Activated T-cell treated with anti-CD3 and anti-CD28 coated beads, Interleukin-2, amount 50 U/mL, for 24 hours (primary cell): ENCODE data around the gene MAB21L3.

ENCODE experiments used
- DNase-seq: peaks from one replicate; pipeline ENCODE4 v3.0.0-alpha.2; 2020
- H3K27ac Mint-ChIP-seq: 2 replicates; pipeline ENCODE4 v1.8.0; 2020; ENCODE audit warnings: mild to moderate bottlenecking, mixed read lengths
- H3K27me3 Mint-ChIP-seq: 2 replicates; pipeline ENCODE4 v1.8.0; 2020; ENCODE audit warnings: mixed read lengths
- H3K36me3 Mint-ChIP-seq: 2 replicates; pipeline ENCODE4 v1.8.0; 2020; ENCODE audit warnings: low read depth, mixed read lengths
- H3K4me1 Mint-ChIP-seq: 2 replicates; pipeline ENCODE4 v1.8.0; 2020; ENCODE audit warnings: low read depth, mixed read lengths
- H3K4me3 Mint-ChIP-seq: 2 replicates; pipeline ENCODE4 v1.8.0; 2020; ENCODE audit warnings: mild to moderate bottlenecking, moderate library complexity, mixed read lengths
- H3K9me3 Mint-ChIP-seq: 2 replicates; pipeline ENCODE4 v1.8.0; 2020; ENCODE audit warnings: mixed read lengths

Gene MAB21L3

DNA sequence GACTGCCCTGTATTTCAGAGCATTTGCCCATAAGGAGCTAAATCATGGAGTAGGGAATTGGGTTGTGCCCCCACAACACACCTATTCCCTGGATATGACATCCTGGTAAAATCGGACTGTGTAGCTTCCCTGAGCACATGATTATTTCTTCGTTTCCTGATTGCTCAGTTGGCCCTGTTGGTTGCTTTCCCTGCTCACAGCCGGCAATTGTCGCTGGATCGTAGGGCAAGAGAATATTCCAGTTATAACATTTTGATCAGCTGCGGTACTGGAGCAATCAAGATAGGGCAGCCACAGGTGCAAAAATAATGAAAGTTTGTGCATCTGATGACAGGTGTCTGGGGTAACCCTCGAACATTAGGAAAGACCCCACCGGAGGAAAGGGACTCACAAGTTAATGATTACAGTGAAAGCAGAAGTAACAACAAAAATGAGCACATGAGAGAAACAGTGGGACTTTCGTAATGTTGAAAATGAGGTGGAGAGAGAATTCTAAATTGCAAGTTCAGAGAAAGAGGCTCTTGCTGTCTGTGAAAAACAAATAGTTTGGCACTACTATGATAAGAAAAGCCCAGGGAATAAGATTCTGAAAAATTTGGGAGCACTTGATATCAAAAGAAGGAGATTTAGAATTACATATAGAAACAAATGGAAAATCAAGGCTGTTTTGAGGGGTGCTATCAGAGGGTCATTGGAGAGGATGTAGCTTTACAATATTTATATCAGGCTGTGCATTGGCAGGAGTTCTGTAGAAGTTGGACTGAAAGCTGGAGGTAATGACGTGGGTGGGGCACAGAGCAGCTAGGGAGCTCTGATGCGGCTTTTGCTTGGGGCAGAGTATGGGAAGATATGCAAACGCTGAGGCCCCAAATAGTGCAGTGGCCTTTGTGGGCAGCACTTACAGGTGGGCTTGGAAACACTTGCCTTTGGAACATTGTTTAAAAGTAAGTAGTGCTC is at the start of gene MAB21L3:
Gene MAB21L3 (plus strand): TSS at position 833 of the 957 bp plus-strand sequence. CDS start 1,217 bp downstream, outside the sequence.
- Mint-ChIP-seq H3K9me3 (no peaks in the 10 kb centered on the region), H3K36me3 (no peaks in the 10 kb centered on the region), H3K4me3 (no peak within 1 kb of the TSS), H3K27ac (no peak within 1 kb of the TSS), H3K27me3 (peaks cover 10% of the 10 kb centered on the region), H3K4me1 (no peaks in the 10 kb centered on the region)
- DNase-seq, result no peak

DNA sequence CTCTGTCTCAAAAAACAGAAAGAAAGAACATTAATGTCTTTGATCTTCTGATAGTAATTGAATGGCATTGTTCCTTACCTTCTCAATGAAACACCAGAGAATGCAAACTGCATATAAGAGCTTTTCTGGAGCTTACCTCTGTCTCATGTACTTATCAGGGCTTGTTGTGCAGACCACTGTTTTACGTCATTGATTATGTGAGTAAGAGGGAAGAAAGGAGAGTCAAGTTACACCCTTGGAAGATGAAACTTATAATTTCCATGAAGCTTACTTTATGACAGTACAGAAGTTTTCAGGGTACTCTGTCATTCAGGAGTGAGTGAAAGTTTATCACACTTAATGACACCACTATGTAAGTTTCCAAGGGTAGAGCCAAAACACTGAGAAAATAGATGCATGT is 49.0 kb upstream of the MAB21L3 start:
- H3K27me3 Mint-ChIP-seq, result peaks cover 14% of the 10 kb centered on the region
- H3K4me3 Mint-ChIP-seq, result no peak overlapping the region
- H3K27ac Mint-ChIP-seq, result no peak overlapping the region
- peaks cover 14% of the 10 kb centered on the region for H3K9me3 Mint-ChIP-seq
- no peak for DNase-seq
- H3K4me1 Mint-ChIP-seq, result no peaks in the 10 kb centered on the region
- H3K36me3 Mint-ChIP-seq, result no peaks in the 10 kb centered on the region

DNA sequence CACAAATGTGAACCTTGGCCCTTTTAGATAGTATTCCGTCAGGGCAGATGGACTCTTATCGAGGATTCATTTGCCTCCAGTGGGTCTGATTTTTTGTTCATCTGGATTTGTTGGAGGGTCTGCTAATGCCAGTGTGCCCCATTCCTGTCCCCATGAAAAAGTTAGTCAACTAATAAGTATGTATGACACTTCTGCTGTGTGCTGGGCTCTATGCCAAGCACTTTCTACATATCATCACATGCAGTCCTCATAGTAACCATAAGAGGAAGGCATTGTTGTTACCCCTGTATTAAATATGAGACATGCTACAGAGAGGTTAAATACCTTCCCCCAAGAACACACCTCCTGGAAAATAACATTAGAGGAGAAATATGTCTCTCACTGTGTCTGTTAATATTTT is 46.6 kb upstream of the MAB21L3 start:
- Mint-ChIP-seq H3K27me3 (peaks cover 17% of the 10 kb centered on the region), H3K9me3 (peaks cover under 1% of the 10 kb centered on the region), H3K4me1 (no peaks in the 10 kb centered on the region), H3K27ac (no peak overlapping the region), H3K4me3 (no peak overlapping the region), H3K36me3 (no peaks in the 10 kb centered on the region)
- no peak for DNase-seq

DNA sequence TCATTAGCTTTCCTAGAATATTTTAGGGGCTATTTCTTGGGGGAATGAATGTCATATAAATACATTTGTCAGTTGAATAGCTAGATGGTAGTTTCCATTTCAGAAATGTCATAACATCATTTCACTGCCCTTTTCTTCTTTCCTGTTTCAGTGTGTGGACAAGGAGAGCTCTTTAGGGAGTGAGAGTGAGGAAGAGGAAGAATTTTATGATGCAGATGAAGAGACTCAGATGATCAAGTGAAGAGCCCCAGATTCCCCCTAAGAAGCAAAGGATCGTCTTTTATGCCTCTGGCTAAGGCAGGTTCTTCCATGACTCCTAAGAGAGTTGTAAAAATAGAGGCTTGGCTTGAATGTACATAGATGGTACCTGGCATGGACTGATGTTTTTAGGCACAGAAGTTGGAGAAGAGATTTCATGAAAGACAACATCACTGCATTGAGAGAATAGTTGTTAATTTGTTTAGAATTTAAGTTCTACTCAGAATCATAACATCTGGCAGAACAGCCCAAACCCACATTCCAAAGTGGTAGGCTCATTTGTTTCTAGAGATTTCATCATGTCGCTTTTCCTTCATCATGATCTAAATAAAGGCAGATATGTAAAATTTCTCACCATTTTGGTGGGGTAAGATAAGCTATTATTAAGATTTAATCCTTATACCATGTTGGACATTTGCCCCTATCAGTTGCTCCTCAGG is 44.2 kb upstream of the MAB21L3 start:
- no peaks in the 10 kb centered on the region for H3K4me1 Mint-ChIP-seq
- H3K27me3 Mint-ChIP-seq, result peaks cover 18% of the 10 kb centered on the region
- H3K27ac Mint-ChIP-seq, result no peak overlapping the region
- no peak for DNase-seq
- H3K4me3 Mint-ChIP-seq, result no peak overlapping the region
- H3K9me3 Mint-ChIP-seq, result no peaks in the 10 kb centered on the region
- H3K36me3 Mint-ChIP-seq, result no peaks in the 10 kb centered on the region

DNA sequence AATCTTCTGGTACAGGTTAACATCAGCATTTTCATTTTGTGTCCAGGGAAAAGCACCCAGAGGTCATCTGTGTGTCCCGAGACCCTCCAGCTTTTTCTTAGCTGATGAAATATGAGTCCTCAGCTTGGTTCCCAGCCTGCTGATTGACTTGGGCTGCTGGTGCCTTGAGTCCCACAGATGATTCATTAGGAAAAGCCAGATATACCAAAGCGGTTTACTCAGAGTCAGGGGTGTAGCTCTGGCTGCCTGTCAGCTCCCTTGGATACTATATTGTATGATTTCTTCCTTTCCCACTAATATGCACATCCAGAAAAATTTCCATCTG is 43.7 kb upstream of the MAB21L3 start:
- no peaks in the 10 kb centered on the region for H3K36me3 Mint-ChIP-seq
- peaks cover 18% of the 10 kb centered on the region for H3K27me3 Mint-ChIP-seq
- no peak overlapping the region for H3K27ac Mint-ChIP-seq
- no peak overlapping the region for H3K4me3 Mint-ChIP-seq
- H3K9me3 Mint-ChIP-seq, result no peaks in the 10 kb centered on the region
- no peaks in the 10 kb centered on the region for H3K4me1 Mint-ChIP-seq
- DNase-seq, result no peak

DNA sequence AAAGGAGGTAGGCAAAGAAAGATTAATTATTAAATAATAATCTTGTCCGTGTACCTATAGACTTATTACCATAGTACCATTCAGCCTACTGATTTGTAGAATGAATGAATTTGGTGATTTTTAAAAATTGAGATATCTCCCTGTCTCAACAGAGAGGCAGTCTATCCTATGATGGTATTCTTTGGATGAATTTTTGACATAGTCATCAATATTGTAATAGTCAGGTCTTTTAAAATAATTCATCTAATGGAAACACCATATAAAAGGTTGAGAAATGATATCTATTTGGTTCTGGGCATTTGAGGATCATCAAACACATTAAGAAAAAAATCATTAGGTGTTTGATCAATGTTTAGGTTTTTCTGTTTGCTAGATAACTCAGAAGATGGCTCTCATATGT is 35.6 kb upstream of the MAB21L3 start:
- Mint-ChIP-seq H3K4me1 (no peaks in the 10 kb centered on the region), H3K9me3 (no peaks in the 10 kb centered on the region), H3K4me3 (no peak overlapping the region), H3K27ac (no peak overlapping the region), H3K36me3 (no peaks in the 10 kb centered on the region), H3K27me3 (peaks cover 2% of the 10 kb centered on the region)
- DNase-seq, result no peak

DNA sequence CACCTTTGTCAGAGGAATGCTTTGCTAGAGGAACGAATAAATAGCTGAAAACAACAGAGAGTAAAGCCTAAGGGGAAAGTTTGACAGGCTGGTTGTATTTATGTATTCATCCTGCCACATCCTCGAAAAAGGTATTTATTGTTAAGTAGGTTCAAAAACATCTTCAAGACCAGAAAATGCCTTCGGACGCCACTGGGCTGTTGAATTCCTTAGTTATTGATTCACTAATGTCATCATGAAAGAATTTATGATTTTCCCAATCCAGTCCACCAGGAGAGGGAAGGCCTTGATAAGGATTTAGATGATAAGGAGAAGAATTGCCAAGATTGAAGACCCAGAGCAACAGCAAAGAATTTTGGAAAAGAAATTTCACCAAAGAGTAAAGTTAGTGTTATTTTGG is 35.2 kb upstream of the MAB21L3 start:
- no peak for DNase-seq
- no peak overlapping the region for H3K4me3 Mint-ChIP-seq

DNA sequence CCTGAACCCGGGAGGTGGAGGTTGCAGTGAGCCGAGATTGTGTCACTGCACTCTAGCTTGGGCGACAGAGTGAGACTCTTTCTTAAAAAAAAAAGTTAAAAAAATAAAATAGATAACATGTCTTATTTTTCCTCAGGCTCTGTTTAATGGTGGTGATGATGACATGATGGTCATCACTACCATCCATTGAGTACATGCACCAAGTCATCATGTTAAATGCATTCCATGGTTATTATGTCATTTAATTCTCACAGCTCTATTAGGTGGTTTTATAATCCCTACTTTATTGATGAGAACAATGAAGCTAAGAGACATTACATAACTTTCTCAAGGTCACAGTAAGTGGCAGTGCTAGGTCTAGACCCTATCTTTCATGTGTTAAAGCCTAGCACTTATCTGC is 34.4 kb upstream of the MAB21L3 start:
- Mint-ChIP-seq H3K27ac (no peak overlapping the region), H3K4me1 (no peaks in the 10 kb centered on the region), H3K4me3 (no peak overlapping the region), H3K9me3 (no peaks in the 10 kb centered on the region), H3K27me3 (peaks cover under 1% of the 10 kb centered on the region), H3K36me3 (no peaks in the 10 kb centered on the region)
- no peak for DNase-seq

More for the DNA sequence above, 35.2 kb upstream of the MAB21L3 start:
- no peak overlapping the region for H3K27ac Mint-ChIP-seq
- H3K4me1 Mint-ChIP-seq, result no peaks in the 10 kb centered on the region
- H3K36me3 Mint-ChIP-seq, result no peaks in the 10 kb centered on the region
- H3K27me3 Mint-ChIP-seq, result peaks cover 2% of the 10 kb centered on the region
- no peaks in the 10 kb centered on the region for H3K9me3 Mint-ChIP-seq

DNA sequence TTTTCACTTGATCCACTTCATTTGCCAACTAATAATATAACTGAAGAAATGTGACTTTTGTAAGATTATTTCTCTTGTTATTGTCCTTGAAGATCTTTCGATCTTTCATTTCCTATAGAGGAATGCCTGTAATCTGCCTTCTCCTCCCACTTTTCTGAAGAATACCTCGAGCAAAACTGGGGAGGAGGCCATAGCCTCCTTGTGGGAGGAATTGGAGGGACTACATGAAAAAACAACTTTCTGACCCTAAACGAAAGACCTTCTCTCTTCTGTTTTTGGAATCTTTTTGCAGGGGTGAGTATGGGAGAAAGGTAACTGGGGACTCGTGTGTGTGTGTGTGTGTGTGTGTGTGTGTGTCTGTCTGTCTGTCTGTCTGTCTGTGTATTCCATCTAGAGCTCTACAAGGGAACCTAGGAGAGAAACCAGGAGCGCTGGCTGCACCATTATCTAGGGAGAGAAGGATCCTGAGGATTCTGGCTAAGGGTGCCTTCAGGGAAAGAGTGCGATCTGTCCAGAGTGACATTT is 32.4 kb upstream of the MAB21L3 start:
- Mint-ChIP-seq H3K4me1 (no peaks in the 10 kb centered on the region), H3K27me3 (no peaks in the 10 kb centered on the region), H3K36me3 (no peaks in the 10 kb centered on the region), H3K4me3 (no peak overlapping the region), H3K9me3 (no peaks in the 10 kb centered on the region), H3K27ac (no peak overlapping the region)
- DNase-seq, result no peak

DNA sequence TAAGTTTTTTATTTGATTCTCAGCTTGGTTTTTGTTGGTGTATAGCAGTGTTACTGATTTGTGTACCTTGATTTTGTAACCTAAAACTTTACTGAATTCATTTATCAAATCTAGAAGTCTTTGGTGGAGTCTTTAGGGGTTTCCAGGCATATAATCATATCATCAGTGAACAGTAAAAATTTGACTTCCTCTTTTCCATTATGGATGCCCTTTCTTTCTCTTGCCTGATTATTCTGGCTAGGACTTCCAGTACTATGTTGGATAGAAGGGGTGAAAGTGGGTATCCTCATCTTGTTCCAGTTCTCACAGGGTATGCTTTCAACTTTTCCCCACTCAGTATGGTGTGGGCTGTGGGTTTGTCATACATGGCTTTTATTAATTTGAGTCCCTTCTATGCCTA is 23.6 kb upstream of the MAB21L3 start:
- no peak for DNase-seq
- Mint-ChIP-seq H3K9me3 (peaks cover 32% of the 10 kb centered on the region), H3K4me3 (no peak overlapping the region), H3K36me3 (peaks cover 4% of the 10 kb centered on the region), H3K27me3 (peaks cover 31% of the 10 kb centered on the region), H3K4me1 (no peaks in the 10 kb centered on the region), H3K27ac (no peak overlapping the region)

DNA sequence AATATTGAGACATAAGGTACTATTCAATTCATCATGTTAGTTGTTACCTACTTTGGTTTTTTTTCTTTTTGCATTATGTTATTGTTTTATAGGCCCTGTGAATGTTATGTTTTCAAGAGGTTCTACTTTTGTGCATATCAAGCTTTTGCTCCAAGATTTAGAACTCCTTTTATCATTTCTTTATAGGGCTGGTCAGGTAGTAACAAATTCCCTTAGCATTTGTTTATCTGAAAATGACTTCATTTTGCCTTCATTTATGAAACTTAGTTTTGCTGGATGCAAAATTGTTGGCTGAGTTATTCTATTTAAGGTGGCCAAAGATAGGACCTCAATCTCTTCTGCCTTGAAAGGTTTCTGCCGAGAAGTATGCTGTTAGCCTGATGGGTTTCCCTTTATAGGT is 21.3 kb upstream of the MAB21L3 start:
- no peak overlapping the region for H3K4me3 Mint-ChIP-seq
- H3K9me3 Mint-ChIP-seq, result peaks cover 32% of the 10 kb centered on the region
- H3K36me3 Mint-ChIP-seq, result peaks cover 4% of the 10 kb centered on the region
- H3K27ac Mint-ChIP-seq, result no peak overlapping the region
- no peak for DNase-seq
- H3K27me3 Mint-ChIP-seq, result peaks cover 31% of the 10 kb centered on the region
- H3K4me1 Mint-ChIP-seq, result no peaks in the 10 kb centered on the region

DNA sequence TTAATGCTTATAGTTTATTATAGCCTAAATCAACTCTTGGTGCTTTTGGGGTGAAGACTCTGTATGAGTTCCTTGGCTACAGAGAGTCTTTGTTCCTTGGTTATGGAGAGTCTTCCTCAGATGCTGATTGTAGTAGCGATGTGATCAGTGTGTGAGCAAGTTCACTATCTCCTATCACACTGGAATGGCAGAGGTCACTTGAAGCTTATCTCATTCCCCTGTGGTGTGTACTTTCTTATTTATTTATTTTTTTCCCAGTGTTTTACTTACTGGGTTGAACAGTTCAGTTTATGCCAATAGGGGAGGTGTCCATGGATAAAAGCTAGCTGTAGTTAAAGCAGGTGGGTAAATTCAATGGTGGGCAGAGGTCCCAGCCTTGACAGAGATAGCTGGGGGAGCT is 20.1 kb upstream of the MAB21L3 start:
- H3K27me3 Mint-ChIP-seq, result peaks cover 26% of the 10 kb centered on the region
- peaks cover 35% of the 10 kb centered on the region for H3K9me3 Mint-ChIP-seq
- no peaks in the 10 kb centered on the region for H3K4me1 Mint-ChIP-seq
- H3K27ac Mint-ChIP-seq, result no peak overlapping the region
- no peak overlapping the region for H3K4me3 Mint-ChIP-seq
- no peak for DNase-seq
- H3K36me3 Mint-ChIP-seq, result peaks cover 4% of the 10 kb centered on the region

DNA sequence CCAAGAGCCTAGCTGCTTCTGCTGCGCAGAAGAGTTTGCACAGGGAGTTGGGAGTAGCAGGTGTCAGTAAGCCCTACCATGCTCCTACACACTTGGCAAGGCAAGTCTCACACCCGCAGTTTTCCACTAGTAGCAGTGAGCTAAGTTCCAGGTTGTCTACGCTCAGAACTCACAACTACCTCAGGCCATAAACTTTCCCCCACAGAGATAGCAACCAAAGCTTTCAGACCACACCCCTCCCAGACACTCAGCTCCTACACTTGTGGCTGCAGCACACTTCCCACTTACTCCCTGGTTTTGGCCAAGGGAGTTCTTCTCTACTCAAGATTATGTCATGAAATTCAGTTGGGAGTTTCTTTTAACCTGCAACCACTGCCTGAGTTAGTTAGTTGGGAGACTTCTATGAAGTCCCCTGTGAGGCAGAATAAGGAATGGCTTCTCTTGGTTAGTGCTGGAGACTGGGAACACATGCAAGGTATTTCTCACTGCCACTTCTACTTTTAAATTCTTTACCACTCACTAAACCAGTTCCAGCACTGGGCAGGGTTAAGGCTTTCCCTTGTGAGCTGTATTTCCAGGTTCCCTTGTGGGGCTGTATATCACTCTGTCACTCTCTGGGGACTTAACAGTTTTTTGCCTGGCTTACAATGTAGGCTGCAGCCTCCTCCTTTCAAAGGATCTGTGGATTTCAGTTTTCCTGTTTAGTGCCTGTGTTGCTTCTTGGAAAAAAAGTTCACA is 18.3 kb upstream of the MAB21L3 start:
- no peak for DNase-seq
- H3K4me1 Mint-ChIP-seq, result no peaks in the 10 kb centered on the region
- no peak overlapping the region for H3K4me3 Mint-ChIP-seq
- H3K9me3 Mint-ChIP-seq, result peaks cover 38% of the 10 kb centered on the region
- peaks cover 4% of the 10 kb centered on the region for H3K36me3 Mint-ChIP-seq
- H3K27ac Mint-ChIP-seq, result no peak overlapping the region
- H3K27me3 Mint-ChIP-seq, result peaks cover 19% of the 10 kb centered on the region

DNA sequence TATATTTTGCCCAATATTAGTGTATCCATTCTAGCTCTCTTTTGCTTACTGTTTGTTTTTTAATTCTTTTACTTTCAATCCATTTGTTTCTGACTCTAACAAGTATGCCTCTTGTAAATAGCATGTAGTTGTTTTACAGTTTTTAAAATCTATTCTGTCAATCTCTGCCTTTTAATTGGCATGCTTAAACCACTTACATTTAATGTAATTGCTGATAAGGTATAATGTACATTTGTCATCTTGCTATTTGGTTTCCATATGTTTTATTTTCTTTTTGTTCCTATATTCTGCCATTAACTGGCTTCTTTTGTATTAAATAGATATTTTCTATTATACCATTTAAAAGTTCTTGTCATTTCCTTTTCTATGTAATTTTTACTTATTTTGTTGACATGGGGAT is 16.2 kb upstream of the MAB21L3 start:
- DNase-seq, result no peak
- Mint-ChIP-seq H3K27ac (no peak overlapping the region), H3K9me3 (peaks cover 21% of the 10 kb centered on the region), H3K36me3 (peaks cover 4% of the 10 kb centered on the region), H3K4me3 (no peak overlapping the region), H3K4me1 (no peaks in the 10 kb centered on the region), H3K27me3 (peaks cover 16% of the 10 kb centered on the region)
